ENCODE data around the gene LRIG3.
A peak's percentile ranks its signal among the peaks of the same experiment; 100 is the strongest.
"Not testable (repeated sequence)": the region's sequence is repeated elsewhere in the genome, so short reads cannot be mapped to it uniquely, and the experiment has no call there.

Gene LRIG3

DNA sequence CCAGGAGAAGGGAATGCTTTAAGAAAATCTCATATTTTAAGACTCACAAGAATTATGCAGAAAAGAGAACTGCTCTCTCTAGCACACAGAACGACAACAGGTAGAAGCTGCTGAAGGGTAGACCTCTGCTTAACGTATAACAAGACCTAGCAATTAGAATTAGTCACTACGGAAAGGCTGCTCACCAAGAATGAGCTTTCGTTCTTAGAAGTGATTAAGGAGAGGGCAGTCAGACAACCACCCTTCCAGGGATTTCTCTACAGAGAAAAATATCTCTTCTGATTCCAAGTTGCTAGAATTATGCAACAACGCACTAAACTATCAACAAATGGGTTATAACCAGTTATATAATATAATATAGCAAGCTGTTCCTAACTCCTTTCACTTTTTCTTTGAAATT, 18.6 kb downstream of the LRIG3 start:
- no peak for DNase-seq

DNA sequence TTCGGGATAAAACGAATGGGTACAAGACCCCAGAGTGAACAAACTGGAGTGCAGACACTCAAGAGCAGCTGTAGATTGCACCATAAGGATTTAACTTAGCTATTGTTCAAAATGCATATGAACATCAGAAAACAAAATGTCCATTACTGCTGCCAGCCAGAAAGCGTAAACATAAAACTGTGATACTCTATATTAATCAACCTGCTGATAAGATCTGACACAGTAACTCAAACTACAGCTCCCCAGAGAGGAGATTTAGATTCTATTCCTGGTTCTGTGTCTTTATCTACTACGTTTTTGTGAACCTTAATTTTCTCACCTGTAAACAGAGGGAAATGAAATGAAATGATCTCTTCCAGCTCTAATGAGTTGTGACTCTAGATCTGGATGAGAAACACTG, 22.3 kb downstream of the LRIG3 start:
- no peak for DNase-seq

DNA sequence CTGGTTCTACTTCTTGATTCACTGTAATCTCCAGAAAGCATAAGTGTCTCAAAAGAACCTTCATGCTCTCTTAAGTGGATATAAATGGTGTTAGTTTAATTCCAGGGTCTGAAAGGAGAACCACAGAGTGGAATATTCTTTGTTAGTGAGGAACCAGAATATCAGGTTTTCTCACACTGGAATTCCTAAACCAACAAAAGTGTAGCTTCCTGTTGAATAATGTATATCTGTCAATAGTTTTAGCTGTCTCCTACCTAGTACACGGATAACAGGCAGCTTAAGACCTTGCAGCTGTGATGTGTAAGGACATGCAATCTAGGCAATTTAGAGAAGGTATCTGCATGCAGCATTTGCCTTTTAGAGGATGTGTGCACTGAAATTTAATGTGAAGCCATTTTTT, 24.0 kb downstream of the LRIG3 start:
- DNase-seq, result no peak

DNA sequence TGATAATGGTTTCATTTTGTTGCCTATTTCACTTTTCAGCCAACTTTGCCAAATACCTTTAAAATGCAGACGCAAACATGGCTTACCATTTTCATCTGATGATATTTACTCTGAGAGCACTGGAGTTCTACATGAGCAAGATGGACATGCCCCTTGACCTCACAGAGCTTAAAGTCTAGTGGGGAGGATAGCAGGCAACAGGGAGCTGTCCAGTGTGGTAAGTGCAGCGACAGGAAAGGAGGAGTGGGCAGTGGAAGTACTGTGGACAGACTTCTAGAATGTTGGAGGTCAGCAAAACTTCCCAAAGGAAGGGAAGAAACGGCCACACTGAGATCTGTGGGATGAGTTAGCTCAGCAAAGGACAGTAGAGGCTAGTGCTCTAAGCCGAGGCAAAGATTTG, 25.3 kb downstream of the LRIG3 start:
- DNase-seq, result no peak

DNA sequence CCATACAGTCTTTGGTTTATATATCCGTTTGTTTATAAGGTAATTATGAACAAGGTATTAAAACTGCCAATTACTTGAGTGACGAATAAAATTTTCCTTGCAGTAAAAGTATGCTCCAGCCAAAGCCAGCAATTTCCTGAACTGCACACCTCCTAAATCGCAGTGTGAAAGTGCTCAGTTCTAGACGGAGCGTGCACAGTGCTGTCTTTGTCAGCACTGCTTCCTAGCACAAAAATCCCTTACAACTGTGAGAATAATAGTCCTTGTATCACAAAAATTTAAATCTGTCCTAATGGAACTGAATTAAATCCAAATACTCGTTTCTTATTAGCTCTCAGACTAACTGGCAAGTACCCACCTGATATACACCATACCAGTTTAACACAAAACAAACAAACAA, 26.3 kb downstream of the LRIG3 start:
- DNase-seq, result no peak

DNA sequence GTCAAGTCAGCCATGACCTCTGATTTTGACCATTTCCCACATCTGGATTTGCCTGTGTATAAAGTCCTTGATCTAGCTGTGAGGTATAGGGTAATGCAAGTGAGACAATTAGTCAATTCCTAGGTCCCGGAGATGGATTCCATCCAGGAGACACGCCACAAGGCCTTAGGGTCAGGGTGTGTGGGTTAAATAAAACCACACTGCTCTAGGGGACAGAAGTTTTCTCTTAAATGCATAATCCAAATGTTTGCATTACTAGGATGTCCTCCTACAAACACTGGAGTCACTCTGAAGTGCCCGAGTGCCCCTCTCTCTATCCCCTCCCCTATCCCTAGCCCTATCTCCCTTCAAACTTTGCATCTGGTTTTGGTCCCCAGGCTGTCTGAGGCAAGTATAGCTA, 26.8 kb downstream of the LRIG3 start:
- no peak for DNase-seq

DNA sequence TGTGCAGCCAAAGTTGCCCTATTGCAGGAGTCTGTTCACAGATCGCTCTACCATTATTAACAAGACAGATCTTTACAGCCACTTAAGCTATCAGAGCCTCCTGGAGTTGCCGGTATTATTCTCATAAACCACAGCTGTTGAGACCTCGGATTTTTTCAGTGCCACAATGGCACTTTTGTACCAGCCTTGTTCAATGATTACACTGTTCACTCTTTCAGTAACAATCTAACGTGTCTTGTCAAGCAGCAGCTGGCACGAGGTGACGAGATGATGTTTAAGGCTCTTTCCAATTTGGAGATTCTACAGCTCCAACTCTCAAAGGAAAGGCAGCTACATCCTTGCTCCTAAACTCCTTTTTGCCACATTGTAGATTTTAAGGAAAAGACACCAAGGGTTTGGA, 30.7 kb downstream of the LRIG3 start:
- peak; percentile 30 for DNase-seq

DNA sequence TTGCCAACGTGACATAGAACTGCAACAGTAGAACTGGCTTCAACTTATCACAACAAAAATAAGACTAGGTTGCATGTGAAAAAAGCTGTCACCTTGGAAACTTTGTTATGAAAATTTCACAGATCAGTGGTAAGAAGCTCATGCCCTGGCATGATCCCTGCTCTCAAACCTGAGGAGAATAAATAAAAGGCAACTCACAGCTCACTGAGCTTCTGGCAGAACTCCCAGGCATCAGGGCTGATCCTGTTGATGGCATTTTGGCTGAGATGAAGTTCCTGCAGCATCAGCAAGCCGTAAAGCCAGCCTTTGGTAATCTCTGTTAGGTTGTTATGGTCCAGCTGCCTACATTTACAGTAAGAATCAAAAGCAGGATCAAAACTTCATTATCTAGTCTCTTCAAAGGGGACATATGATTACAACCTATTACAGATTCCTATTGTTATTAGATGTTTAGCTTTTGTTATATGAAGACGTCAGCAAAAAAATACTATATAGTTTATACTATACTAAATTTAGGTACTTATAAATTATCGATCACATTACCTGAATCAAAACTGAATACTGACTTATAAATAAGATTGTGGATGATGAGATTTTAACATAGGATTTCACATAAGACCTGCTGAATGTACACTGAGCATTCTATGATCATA, 32.0 kb downstream of the LRIG3 start:
- no peak for DNase-seq

DNA sequence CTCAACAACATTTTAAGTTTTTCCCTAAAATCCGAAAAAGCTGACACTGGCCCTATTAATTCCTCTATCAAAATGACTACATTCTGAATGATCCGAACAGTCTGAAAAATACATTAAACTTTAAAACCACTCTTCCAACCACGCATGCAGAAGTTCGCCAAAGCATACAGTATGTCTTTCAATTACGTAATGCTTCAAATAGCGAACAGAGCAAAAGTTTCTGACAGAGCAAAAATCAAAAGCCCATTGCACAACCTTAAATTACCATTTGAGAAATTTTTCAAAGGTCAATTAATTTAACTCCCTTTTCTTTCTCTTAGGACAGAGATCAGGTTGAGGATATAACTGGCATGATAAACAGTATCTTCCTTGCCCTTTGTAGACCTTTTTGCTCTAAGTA, 33.2 kb downstream of the LRIG3 start:
- DNase-seq, result no peak

DNA sequence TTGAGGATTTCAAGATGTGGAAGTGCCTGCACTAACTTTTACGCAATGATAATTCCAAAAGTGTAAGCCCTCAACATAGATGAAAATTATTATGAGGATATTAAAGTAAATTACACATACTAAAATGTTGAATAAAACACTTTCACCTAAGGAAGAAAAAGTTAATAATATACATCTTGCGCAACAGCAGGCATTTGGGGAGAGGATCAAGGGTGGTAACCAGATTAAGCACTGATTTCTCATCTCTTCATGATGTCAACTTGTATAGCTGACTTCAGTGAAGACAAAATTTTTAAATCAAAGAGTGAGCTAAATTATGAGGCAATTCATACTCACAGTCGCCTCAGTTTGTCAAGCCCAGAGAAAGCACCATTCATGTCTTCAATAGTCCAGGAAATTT, 33.8 kb downstream of the LRIG3 start:
- DNase-seq, result no peak

DNA sequence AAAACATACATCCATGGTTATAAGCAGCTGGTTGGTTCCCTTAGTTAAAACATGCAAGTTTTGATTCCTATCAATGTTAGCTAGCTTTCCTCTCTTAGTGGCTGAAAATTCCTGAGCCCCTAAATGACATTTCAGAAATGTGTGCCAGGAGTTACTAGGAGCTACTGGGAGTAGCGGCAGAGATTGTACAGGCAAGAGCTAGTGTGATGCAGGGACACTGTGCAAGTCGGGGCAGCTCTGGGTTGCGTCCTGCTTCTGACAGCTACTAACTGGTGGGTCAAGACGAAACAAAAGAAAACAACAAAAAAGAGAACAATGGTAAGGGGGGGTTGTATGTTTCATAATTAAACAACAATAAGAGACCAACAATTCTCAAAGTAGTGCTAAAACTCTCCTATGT, 35.4 kb downstream of the LRIG3 start:
- no peak for DNase-seq

DNA sequence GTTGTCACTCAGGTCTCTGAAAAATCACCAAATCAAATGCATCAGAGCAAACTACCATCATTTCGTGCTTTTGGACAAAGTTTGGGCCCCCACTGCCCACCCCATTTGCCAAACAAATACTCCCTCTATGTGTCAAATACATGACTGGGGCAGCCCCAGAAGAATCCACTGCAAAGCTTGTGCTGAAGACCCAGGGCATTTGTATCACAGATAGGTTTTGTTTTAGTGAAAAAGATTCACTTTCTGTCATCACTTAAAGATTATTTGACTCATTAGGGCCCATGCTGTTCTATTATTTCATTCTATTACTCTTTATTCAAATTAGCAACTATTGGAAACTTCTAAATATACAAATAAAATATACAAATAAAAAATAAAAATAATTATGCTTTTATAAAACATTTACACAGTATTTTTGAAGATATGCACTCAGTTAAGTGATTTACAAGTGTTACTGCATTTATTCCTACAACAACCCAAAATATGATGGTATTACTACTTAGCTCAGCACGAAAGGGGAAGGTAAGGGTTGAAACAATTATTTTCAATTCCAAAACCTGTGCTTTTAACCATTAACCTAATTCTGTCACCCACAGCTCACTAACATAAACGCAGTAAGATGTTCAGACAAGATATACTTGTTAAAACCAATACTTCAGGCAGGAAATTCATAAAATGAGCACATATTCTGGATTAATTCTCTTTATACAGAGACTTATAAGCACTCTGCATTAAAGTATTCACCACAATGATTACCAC, 36.5 kb downstream of the LRIG3 start:
- no peak for DNase-seq

DNA sequence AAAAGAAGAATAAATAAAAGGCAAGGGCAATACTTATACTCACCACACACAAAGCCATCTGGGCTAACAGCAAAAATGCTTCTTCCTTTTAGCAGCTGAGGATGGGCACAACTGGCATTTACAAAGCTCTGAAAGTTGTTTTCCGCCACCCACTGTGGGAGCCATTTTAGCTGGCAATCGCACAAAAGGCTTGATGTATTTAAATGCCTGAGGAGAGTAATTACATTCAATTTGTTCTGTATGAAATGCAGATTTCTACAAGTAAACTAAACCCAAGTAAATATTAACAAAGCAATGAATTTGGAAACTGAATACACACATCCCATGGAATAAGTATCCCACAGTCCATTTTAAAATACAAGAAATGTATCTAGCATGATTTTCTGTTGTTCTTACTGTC, 37.5 kb downstream of the LRIG3 start:
- no peak for DNase-seq

DNA sequence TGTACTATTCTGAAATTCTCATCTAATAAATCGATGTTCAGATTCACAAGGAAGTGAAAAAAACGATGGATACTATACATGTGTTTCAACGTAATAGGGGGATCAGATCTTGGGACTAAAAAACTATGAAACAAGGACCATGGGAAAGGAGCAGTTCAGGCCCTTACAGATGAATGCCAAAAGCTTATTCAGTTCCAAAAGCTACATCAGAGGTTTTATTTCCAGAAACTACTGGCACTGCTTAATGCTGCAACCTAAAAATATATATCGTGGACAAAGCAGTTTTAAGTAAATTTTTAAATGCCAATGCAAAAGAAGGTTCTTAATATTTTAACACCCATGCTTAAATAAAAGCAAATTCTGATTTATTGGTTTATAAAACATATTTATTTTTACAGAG, 38.5 kb downstream of the LRIG3 start:
- DNase-seq, result no peak

DNA sequence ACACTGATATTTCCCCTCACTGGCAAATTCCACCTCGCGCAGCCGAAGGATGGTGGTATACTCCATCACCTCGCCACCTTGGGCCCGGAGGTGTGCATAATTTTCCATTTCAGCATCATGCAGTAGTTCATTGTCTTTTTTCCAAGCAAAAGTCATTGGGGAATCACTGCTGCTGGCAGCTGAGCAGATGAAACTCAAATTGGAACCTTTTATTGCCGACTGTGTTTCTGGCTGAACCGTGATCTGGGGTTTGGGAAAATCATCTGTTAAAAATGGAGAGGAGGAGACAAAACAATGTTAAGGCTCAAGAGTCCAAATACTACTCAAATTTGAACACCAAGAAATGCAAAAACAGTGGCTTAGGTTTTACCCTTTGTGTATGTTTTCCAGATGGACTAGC, 39.7 kb downstream of the LRIG3 start:
- DNase-seq, result no peak

DNA sequence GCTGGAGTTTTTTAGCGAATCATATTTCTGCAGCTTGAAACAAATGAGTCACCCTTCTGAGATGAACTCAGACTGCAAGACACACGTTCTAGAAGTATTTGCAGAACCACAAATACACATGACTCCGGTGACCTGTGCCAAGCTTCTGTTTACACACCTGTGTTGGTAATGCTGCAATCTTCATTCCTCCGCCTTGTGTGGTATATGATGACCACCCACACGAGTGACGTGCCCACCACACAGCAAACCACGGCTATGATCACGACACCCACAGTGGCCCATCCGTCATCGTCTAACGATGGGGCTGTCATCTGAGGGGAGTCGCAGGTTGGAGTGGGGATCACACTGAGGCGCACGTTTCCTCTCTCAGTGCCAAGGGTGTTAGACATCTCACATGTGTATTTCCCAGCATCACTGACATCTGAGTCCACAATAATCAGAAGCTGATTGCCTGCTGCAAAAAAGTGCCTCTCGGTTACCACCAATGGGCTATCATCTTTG, 43.0 kb downstream of the LRIG3 start:
- no peak for DNase-seq

DNA sequence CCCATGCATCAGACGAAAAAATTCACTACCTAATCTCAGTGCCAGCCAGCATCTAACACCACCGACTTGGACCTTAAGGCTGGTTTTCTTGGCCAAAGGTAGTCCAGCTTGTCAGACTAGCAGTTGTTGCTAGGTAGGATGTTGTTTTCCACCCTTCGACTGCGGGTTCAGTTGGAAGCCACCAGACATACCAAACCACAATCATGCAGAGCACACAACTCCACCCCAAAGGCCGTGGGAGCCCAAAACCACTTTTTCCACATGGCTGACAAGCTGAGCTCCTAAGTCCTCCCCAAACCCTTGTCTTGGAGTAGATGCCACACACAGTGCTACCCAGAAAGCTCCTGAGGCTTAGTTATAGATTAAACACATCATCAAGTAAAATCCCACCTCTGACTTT, 46.8 kb downstream of the LRIG3 start:
- no peak for DNase-seq

DNA sequence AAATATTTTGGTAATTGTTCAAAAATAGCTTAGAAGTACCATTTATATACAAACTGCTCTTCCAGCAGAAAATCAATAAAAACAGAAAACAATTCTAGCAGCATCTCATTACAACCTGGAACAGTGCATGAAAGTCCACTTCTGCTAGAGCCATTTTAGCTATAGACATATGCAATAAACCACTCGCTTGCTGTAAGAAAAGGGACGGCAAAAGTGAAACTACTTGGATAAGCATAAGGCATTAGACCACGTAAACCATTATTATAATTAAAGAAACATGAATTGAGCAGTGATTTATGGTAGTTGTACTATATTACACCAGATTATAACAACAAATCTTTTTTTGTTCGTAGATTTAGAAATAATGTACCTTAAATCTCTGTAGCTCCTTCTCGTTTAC, 48.7 kb downstream of the LRIG3 start:
- DNase-seq, result no peak

DNA sequence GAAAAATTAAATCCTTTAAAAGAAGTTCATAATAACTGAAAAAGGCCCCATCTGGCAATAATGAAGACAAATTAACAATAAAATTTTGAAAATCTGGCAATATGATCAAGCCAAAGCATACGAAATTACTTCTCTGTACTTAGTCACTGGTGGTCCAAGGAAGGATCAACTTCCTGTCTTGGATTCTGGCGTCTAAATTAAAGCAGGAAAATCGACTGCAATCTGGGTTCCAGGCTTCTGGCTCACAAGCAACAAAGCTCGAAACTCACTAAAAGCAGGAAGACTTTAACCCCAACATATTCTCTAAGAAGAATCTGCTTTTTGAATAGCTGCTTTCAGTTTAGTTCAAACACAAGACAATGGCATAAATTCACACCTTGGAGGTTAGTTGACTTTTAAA, 49.7 kb downstream of the LRIG3 start:
- no peak for DNase-seq

DNA sequence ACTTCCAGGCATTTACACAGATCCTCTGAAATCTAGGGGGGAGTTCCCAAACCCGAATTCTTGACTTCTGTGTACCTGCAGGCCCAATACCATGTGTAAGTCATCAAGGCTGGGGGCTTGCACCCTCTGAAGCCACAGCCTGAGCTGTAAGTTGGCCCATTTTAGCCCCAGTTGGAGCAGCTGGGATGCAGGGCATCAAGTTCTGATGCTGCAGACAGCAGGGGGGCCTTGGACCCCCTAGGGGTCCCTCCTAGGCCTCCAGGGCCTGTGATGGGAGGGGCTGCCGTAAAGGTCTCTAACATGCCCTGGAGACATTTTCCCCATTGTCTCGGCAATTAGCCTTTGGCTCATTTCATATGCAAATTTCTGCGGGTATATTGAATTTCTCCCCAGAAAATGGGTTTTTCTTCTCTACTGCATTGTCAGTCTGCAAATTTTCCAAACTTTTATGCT, 59.5 kb downstream of the LRIG3 start:
- DNase-seq, result no peak

DNA sequence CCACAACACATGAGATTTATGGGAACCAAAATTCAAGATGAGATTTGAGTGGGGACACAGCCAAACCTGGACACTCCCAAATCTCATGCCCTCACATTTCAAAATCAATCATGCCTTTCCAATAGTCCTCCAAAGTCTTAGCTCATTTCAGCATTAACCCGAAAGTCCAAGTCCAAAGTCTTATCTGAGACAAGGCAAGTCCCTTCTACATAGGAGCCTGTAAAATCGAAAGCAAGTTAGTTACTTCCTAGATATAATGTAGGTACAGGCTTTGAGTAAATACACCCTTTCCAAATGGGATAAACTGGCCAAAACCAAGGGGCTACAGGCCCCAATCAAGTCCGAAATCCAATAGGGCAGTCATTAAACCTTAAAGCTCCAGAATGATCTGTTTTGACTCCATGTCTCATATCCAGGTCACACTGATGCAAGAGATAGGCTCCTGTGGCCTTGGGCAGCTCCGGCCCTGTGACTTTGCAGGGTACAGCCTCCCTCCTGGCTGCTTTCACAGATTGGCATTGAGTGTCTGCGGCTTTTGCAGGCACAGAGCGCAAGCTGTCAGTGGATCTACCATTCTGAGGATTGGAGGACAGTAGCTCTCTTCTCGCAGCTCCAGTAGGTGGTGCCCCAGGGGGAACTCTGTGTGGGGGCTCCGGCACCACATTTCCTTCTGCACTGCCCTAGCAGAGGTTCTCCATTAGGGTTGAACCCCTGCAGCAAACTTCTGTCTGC, 60.1 kb downstream of the LRIG3 start:
- no peak for DNase-seq

DNA sequence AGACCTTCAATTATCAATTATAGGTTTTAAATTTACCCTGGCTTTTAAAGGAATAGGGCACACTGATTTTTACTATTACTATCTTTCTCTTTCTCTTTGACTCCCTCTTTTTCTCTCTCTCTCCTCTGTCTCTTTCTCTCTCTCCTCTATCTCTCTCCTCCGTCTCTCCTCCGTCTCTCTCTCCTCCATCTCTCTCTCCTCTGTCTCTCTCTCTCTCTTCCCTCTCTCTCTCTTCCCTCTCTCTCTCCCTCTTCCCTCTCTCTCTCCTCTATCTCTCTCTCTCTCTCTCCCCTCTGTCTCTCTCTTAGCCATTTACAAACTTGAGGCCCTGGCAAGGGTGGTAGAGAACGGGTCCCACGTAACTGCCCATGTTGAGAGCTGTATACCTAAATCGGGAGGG, 62.3 kb downstream of the LRIG3 start:
- DNase-seq, result no peak

DNA sequence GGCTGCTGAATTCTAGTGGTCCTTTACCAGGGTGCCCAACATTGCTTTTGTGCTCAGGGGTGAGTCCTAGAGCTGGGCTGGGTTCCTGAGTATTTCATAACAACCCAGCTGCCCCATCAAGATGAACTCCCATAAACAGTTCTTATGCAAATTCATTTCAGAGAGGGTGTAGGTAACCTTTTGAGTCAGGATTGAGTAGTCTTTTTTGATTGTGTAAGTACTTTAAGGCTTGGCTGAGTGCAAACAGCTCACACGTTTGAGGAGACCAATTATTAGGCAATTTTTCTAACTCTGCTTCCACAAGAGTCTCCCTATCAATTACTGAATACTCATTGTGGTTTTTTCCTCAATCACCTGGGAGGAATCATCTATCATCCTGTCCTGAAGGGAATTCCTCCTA, 63.1 kb downstream of the LRIG3 start:
- DNase-seq, result not testable (repeated sequence)

DNA sequence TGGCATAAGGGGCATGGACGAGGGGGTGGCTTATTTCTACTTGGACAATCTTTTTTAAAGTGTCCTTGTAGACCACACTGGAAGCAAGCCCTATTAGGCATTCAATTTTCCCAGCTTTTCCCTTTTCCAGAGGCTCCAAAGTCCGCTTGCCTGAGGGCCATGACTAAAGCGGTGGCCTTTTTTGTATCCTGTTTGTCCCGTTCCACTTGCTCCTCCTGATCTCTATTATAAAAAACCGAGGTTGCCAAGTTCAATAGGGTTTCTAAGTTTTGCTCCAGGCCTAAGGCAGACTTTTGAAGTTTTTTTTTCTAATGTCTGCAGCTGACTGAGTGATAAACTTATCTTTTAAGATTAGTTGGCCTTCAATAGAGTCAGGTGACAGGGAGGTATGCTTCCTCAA, 64.7 kb downstream of the LRIG3 start:
- not testable (repeated sequence) for DNase-seq
